GM15510 (cell line): ENCODE data around the gene TMEM270.

ENCODE experiments used
- POLR2A ChIP-seq: IDR thresholded peaks from 3 replicates; pipeline ENCODE4 v1.6.1; 2011; ENCODE audit warnings: borderline replicate concordance; ENCODE audit not compliant: insufficient read length; ENCODE audit errors: extremely low read depth

The TMEM270 gene

GRCh38 chr7:73869011-73869798 lies 8.2 kb downstream of the TMEM270 start:
- TF ChIP-seq POLR2A = no peak

- no peak for TF ChIP-seq POLR2A
These were observed 9.1 kb downstream of the TMEM270 start for GRCh38 chr7:73870041-73870492.

GRCh38 chr7:73871163-73872011 lies 10.4 kb downstream of the TMEM270 start:
- TF ChIP-seq POLR2A = no peak

- no peak for TF ChIP-seq POLR2A
These were observed 11.3 kb downstream of the TMEM270 start for GRCh38 chr7:73872056-73872908.

GRCh38 chr7:73876361-73876760 lies 15.4 kb downstream of the TMEM270 start:
- TF ChIP-seq POLR2A = no peak

DNA sequence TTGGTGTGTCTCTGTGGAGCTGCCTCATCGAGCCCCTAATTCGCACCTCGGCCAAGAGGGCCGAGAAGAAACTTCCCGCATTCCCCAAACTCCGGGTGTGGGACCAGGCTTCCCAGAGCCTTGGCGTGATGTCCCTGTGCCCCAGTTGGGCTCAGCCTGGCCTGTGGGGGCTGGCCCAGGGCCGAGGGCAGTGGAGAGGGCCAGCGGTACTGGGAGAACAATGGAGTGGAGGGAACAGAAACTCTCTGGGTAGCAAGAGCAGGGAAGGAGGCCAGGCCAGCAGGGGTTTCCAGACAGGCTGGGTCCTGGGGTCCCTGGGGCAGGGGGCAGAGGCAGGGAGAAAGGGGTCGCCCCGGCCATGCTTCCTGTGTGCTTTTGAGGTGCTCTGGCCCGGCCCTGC lies 16.0 kb downstream of the TMEM270 start:
- TF ChIP-seq POLR2A = no peak

- no peak for TF ChIP-seq POLR2A
These were observed 19.2 kb downstream of the TMEM270 start for GRCh38 chr7:73879977-73880681.

DNA sequence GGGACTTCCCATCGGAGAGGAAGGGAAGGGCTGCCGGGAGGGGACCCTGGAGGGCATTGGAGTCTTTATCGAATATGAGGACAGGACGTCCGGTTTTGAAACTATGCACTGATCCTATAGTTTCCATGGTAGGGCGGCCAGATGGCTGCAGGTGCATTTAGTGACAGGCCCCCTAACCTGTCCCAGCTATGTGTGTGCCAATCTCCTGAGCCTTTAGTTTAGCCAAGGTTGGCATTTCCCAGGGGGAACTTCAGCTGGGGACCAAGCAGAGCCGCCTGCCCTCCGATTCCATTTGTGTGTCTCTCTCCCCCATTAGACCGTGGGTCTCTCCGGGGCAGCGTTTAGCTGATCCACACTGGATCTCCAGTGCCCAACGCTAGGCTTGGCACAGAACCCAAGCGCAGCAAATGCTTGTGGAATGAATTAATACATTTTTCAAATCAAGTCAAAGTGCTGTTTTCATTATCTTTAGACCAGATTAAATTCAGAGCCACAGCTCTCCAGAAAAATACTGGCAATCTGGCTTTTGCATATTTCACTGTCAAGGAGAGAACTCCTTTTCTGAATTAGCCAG lies 19.9 kb downstream of the TMEM270 start:
- TF ChIP-seq POLR2A = no peak

GRCh38 chr7:73881352-73882046 lies 20.5 kb downstream of the TMEM270 start:
- TF ChIP-seq POLR2A = no peak

GRCh38 chr7:73882047-73882402 lies 21.1 kb downstream of the TMEM270 start:
- TF ChIP-seq POLR2A = no peak

- no peak for TF ChIP-seq POLR2A
These were observed 24.5 kb downstream of the TMEM270 start for GRCh38 chr7:73885433-73885974.

GRCh38 chr7:73885975-73886798 lies 25.2 kb downstream of the TMEM270 start:
- TF ChIP-seq POLR2A = no peak
